ENCODE data around the gene UPP2. TPM values are rescaled to one million over a fixed set of nuclear protein-coding genes. Genes with fewer than 3 reads are reported as not detected.

Gene UPP2
- total and polyA plus RNA-seq, 2 of the 13 experiments (the other 11 are each of a cell fraction or from before 2014, with no cell fraction given) = 0.07 to 0.28 TPM

DNA sequence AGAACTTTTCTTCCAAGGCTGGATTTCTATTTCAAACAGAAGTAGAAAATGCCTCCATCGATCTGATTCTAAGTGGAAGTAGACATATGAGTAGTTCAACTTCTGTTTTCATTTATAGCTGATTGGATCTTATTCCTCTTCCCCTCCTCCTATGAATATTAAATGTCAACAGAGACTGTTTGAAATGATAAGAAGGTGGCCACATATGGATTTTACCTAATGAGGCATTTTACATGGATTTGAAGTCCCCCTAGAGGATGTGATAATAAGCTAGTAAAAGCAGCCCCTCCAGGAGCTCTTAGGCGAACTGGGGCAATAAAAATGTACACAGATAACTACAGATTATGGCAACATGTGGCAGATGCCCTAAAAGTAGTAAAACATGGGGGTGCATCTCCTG, 71.0 kb downstream of the UPP2 start:
- Histone ChIP-seq H3K36me3 (replicated peaks in 1 of 2; ENCODE audit: control insufficient read depth in 1 of 2, insufficient read depth in 2 of 2, low read length in 2 of 2) (no peaks in the 10 kb centered on the region), H2AFZ (ENCODE audit: low read length) (no peak overlapping the region), H3K79me2 (ENCODE audit: insufficient read depth, low read length) (no peaks in the 10 kb centered on the region), H3K9me3 (ENCODE audit: low read length) (no peaks in the 10 kb centered on the region), H3K9ac (ENCODE audit: insufficient read depth, low read depth, low read length) (no peak overlapping the region), H3K4me1 (ENCODE audit: insufficient read depth, low read length) (no peaks in the 10 kb centered on the region), H3K27me3 (ENCODE audit: control insufficient read depth in 1 of 2, insufficient read depth in 2 of 2, low read length in 2 of 2) (no peaks in the 10 kb centered on the region), H3K27ac (ENCODE audit: extremely low read length, insufficient read depth, low read length) (no peak overlapping the region), H3K4me3 (replicated peaks in 1 of 3; ENCODE audit: insufficient read depth in 1 of 3, low read depth in 2 of 3, low read length in 3 of 3) (no peak overlapping the region), H4K20me1 (ENCODE audit: insufficient read depth, low read length) (no peaks in the 10 kb centered on the region), H3K4me2 (ENCODE audit: low read depth, low read length) (no peak overlapping the region)
- CTCF ChIA-PET (ENCODE audit: low intra/inter-chr PET ratio, low total read pairs) = interaction anchor here (0.8 kb wide), 1 partner anchor 77 kb away, joined by 3 read pairs; no protein-coding TSS in a partner anchor
- 11% methylated on average over 2 of the region's 2 CpGs for WGBS (ENCODE audit: low lambda C conversion rate)
- DNase-seq (ENCODE audit: low spot score) (no peak), ATAC-seq (peak; percentile 43; the same call in 2 of the 3 replicates), FAIRE-seq (no peak)
- TF ChIP-seq SP140L (CRISPR knock-in tag; IDR thresholded peaks at IDR 0.05; ENCODE audit: borderline replicate concordance) (no peak), STAG1 (CRISPR knock-in tag; IDR thresholded peaks at IDR 0.05) (peak; percentile 64), ZNF879 (CRISPR knock-in tag; IDR thresholded peaks at IDR 0.05) (no peak), CTCF (CRISPR knock-in tag; IDR thresholded peaks at IDR 0.05) (0 out of 2 replicates have a peak, but pooled peaks have one; percentile 16)
- POLR2A ChIA-PET = no interaction called here
- BruUV-seq (replicated peaks) = no TSS peak
- in situ Hi-C loops (cut with HindIII; ENCODE audit: extremely low pct_ligation_motif_present, low pct_unique_long_range_greater_than_20kb) (loop anchor here (10.0 kb wide), 1 partner anchor 128 kb away; no protein-coding TSS in a partner anchor), intact Hi-C loops (cut with micrococcal nuclease; ENCODE audit: unreplicated experiment) (loop anchor here (5.0 kb wide), 1 partner anchor 140 kb away; no protein-coding TSS in a partner anchor)

GRCh38 chr2:158174495-158174894, 72.8 kb downstream of the UPP2 start:
- WGBS (ENCODE audit: low lambda C conversion rate) = 13% methylated on average over 1 of the region's 1 CpG
- no peak for TF ChIP-seq ZNF232 (CRISPR knock-in tag; IDR thresholded peaks at IDR 0.05; ENCODE audit: borderline replicate concordance)
- TF ChIP-seq ZNF678 (CRISPR knock-in tag; IDR thresholded peaks at IDR 0.05) = no peak
- TF ChIP-seq IRX3 (CRISPR knock-in tag; IDR thresholded peaks at IDR 0.05; ENCODE audit: borderline replicate concordance, low read depth) = no peak
- no peak for TF ChIP-seq RXRA (CRISPR knock-in tag; IDR thresholded peaks at IDR 0.05)
- TF ChIP-seq SOX13 (IDR thresholded peaks at IDR 0.05) = no peak
- TF ChIP-seq SOX13 (CRISPR knock-in tag; conservative IDR thresholded peaks at IDR 0.05 in 1 of 2, IDR thresholded peaks at IDR 0.05 in 1 of 2) = no peak
- no peak for TF ChIP-seq ZNF121 (CRISPR knock-in tag; IDR thresholded peaks at IDR 0.05)
- TF ChIP-seq MAF1 (CRISPR knock-in tag; IDR thresholded peaks at IDR 0.05; ENCODE audit: borderline replicate concordance) = no peak
- no peak for TF ChIP-seq TMF1 (CRISPR knock-in tag; IDR thresholded peaks at IDR 0.05; ENCODE audit: low read depth)

More at GRCh38 chr2:158174495-158174894, 72.8 kb downstream of the UPP2 start:
- no peaks in the 10 kb centered on the region for H3K9me3 ChIP-seq (ENCODE audit: low read length)
- no peak overlapping the region for H3K27ac ChIP-seq (ENCODE audit: extremely low read length, insufficient read depth, low read length)
- no peaks in the 10 kb centered on the region for H3K27me3 ChIP-seq (ENCODE audit: control insufficient read depth in 1 of 2, insufficient read depth in 2 of 2, low read length in 2 of 2)
- ATAC-seq = no peak
- H3K9ac ChIP-seq (ENCODE audit: insufficient read depth, low read depth, low read length) = no peak overlapping the region
- FAIRE-seq = no peak
- POLR2A ChIA-PET = no interaction called here
- no peak overlapping the region for H2AFZ ChIP-seq (ENCODE audit: low read length)
- in situ Hi-C loops (cut with HindIII; ENCODE audit: extremely low pct_ligation_motif_present, low pct_unique_long_range_greater_than_20kb) (loop anchor here (10.0 kb wide), 1 partner anchor 130 kb away; no protein-coding TSS in a partner anchor), intact Hi-C loops (cut with micrococcal nuclease; ENCODE audit: unreplicated experiment) (loop anchor here (5.0 kb wide), 1 partner anchor 142 kb away; no protein-coding TSS in a partner anchor)
- no peaks in the 10 kb centered on the region for H4K20me1 ChIP-seq (ENCODE audit: insufficient read depth, low read length)
- CTCF ChIA-PET (ENCODE audit: low intra/inter-chr PET ratio, low total read pairs) = no interaction called here
- no peak overlapping the region for H3K4me3 ChIP-seq (replicated peaks in 1 of 3; ENCODE audit: insufficient read depth in 1 of 3, low read depth in 2 of 3, low read length in 3 of 3)
- BruUV-seq (replicated peaks) = no TSS peak
- no peaks in the 10 kb centered on the region for H3K36me3 ChIP-seq (replicated peaks in 1 of 2; ENCODE audit: control insufficient read depth in 1 of 2, insufficient read depth in 2 of 2, low read length in 2 of 2)
- no peaks in the 10 kb centered on the region for H3K79me2 ChIP-seq (ENCODE audit: insufficient read depth, low read length)
- no peak for DNase-seq (ENCODE audit: low spot score)
- no peaks in the 10 kb centered on the region for H3K4me1 ChIP-seq (ENCODE audit: insufficient read depth, low read length)
- no peak overlapping the region for H3K4me2 ChIP-seq (ENCODE audit: low read depth, low read length)
